Pancreas (tissue), 10 donors: Measurements from ENCODE around the gene BACE2. TPM values are rescaled to one million over a fixed set of nuclear protein-coding genes. Genes with fewer than 3 reads are reported as not detected.
"Not testable (repeated sequence)": the region's sequence is repeated elsewhere in the genome, so short reads cannot be mapped to it uniquely, and the experiment has no call there.

Experiments used
- ATAC-seq, 4 donors: fragments of 200-7000 bp; cut with Tn5 transposase; one replicate each; pipeline versions ENCODE4 v1.8.0 to v1.9.1; 2020; ENCODE audit warnings: mild to moderate bottlenecking in 4 of 4, moderate library complexity in 4 of 4
- DNase-seq, 6 donors: peaks; one replicate each; pipeline ENCODE4 v3.0.0-alpha.2; 2020
- FAIRE-seq: peaks from 2 replicates; lab custom pipeline; 2012; peaks lifted over from hg19 to GRCh38; lab: Jason Lieb, UNC
- H3K27ac ChIP-seq, 4 donors: fragments of 200-600 bp; sonication (generic); 1 replicate in 3 of 4; 2 replicates in 1 of 4; pipeline versions ENCODE4 v1.5.0 to v1.8.0; 2020
- H3K27me3 ChIP-seq, 4 donors: fragments of 200-600 bp; one replicate each; pipeline ENCODE4 v1.8.0; 2021
- H3K36me3 ChIP-seq, 3 donors: fragments of 200-600 bp; sonication (generic) in 1 of 3; one replicate each; pipeline versions ENCODE4 v1.5.0 to v1.8.0; 2020 to 2021
- H3K4me1 ChIP-seq, 3 donors: fragments of 200-600 bp; one replicate each; pipeline ENCODE4 v1.8.0; 2021
- H3K4me3 ChIP-seq, 4 donors: fragments of 200-600 bp; sonication (generic) in 2 of 4; one replicate each; pipeline versions ENCODE4 v1.5.0 to v1.8.0; 2020 to 2021
- H3K9me3 ChIP-seq, 4 donors: fragments of 200-600 bp; one replicate each; pipeline ENCODE4 v1.8.0; 2021
- WGBS, 2 donors: extraction: QIAGEN DNeasy Blood & Tissue Kit; methylation state at CpG; one replicate each; pipeline ENCODE4 v1.1.7; 2013; 5-methylcytosine and 5-hydroxymethylcytosine counted together
- intact Hi-C, 3 donors: fragments of 100-400 bp; cut with DNase I; formaldehyde crosslinking; loops; one replicate each; pipeline versions ENCODE4 v1.11.1 to v1.14.2; 2022
- polyA plus RNA-seq, 2 donors: library from polyadenylated mRNA; stranded (reverse); fragments of 200-250 nt; gene quantifications; one replicate each; pipeline ENCODE4 v1.2.3, GENCODE V29; 2013
- total RNA-seq, 6 donors: library from RNA; stranded (reverse); fragmentation: NEBNext Ultra II Directional in 4 of 6; extraction: Animal tissue kit (Norgen Biotek cat#: 25700) in 4 of 6; gene quantifications; one replicate each; pipeline versions ENCODE4 v1.2.1 to v1.2.4, GENCODE V29; 2021 to 2023
- TF ChIP-seq, protein P1 (sequence below), 4 donors: fragments of 200-600 bp; sonication (generic) in 3 of 4; IDR thresholded peaks; one replicate each; pipeline versions ENCODE4 v1.5.0 to v1.8.0; 2021; ENCODE audit warnings: antibody characterized with exemption in 4 of 4
- donor health status: healthy with polysubstance abuse.
- donor health status: DM: no; HTN: no; CAD: no; lungs with moderate emphysema.
- donor health status: DM: no; HTN: no; CAD: no.
- donor health status: control.
- donor health status: control.
- donor health status: Bipolar disorder and iron deficiency.
- donor health status: DM: yes; HTN: yes; CAD: no.
- donor health status: DM: no; HTN: no; CAD: no.
- donor health status: DM: no; HTN: no; CAD: no.
- donor health status: DM: yes; HTN: yes; CAD: no.

The BACE2 gene
- total and polyA plus RNA-seq, 8 donors, result 14.4 to 85.6 (median 42.9) TPM

DNA sequence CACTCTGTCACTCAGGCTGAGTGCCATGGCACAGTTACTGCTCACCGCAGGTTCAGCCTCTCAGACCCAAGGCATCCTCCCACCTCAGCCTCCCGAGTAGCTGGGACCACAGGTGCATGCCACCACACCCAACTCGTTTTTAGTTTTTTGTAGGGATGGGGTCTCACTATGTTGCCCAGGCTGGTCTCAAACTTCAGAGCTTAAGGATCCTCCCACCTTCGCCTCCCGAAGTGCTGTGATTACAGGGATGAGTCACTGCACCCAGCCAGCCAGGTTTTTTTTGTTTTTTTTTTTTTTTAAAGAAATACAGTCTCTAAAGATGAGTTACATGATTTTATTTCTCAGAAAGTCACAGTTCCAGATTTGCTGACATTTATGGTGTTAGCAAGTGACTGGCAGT lies 29.0 kb downstream of the BACE2 start:
- no peak for FAIRE-seq
- intact Hi-C loops, result no loop called here
- WGBS, 2 donors, result 66 to 69% methylated on average over 5 of the region's 5 CpGs
- TF ChIP-seq, protein P1, sequence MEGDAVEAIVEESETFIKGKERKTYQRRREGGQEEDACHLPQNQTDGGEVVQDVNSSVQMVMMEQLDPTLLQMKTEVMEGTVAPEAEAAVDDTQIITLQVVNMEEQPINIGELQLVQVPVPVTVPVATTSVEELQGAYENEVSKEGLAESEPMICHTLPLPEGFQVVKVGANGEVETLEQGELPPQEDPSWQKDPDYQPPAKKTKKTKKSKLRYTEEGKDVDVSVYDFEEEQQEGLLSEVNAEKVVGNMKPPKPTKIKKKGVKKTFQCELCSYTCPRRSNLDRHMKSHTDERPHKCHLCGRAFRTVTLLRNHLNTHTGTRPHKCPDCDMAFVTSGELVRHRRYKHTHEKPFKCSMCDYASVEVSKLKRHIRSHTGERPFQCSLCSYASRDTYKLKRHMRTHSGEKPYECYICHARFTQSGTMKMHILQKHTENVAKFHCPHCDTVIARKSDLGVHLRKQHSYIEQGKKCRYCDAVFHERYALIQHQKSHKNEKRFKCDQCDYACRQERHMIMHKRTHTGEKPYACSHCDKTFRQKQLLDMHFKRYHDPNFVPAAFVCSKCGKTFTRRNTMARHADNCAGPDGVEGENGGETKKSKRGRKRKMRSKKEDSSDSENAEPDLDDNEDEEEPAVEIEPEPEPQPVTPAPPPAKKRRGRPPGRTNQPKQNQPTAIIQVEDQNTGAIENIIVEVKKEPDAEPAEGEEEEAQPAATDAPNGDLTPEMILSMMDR (IDR thresholded peaks at IDR 0.05), result no peak
- Histone ChIP-seq H3K9me3 (no peaks in the 10 kb centered on the region), H3K27me3 (no peaks in the 10 kb centered on the region), H3K4me3 (no peak overlapping the region), H3K36me3 (no peaks in the 10 kb centered on the region), H3K4me1 (peaks cover 0 to 7% (median 7%) of the 10 kb centered on the region in 3 donors), H3K27ac (peak overlapping the region in 1 of 4 donors; percentile 52)
- DNase-seq, result no peak
- ATAC-seq, result peak in 3 of 4 donors; percentile 47 to 72 (median 50)

DNA sequence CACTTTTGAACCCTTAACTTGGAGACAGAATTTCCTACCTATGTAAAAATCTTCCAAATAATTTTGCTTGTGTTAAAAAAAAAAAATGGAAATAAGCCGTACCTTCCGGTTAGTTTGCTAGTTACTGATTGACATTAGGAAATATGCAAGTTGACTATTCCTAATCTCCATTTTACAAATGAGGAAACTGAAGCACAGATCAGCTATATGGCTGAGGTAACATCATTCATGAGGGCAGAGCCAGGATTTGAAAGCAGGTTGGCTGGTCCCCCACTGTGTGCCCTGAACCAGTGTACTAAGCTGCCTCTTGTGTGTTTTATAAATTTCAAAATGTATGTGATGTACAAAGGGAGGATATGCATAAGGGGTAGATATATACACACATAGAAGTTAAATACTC lies 29.6 kb downstream of the BACE2 start:
- H3K4me1 ChIP-seq, result peaks cover 0 to 7% (median 7%) of the 10 kb centered on the region in 3 donors
- WGBS, 2 donors, result 57 to 61% methylated on average over 2 of the region's 2 CpGs
- H3K9me3 ChIP-seq, result no peaks in the 10 kb centered on the region
- TF ChIP-seq, protein P1 (IDR thresholded peaks at IDR 0.05), result no peak
- DNase-seq, result no peak
- H3K27ac ChIP-seq, result peak overlapping the region in 3 of 4 donors; percentile 16 to 52 (median 44)
- ATAC-seq, result peak in 3 of 4 donors; percentile 58 to 64 (median 61)
- H3K27me3 ChIP-seq, result no peaks in the 10 kb centered on the region
- intact Hi-C loops, result no loop called here
- H3K4me3 ChIP-seq, result no peak overlapping the region
- no peak for FAIRE-seq
- H3K36me3 ChIP-seq, result no peaks in the 10 kb centered on the region

DNA sequence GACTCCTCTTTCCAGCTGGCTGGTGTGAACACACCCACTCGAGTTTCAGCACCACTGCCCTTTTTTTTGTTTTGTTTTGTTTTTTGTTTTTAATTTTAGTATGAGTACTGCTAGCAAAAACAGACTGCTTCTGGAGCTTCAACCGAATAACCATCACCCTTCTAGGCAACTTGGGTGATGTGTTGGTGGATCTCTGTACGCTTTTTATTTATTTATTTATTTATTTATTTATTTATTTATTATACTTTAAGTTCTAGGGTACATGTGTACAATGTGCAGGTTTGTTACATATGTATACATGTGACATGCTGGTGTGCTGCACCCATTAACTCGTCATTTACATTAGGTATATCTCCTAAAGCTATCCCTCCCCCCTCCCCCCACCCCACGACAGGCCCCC lies 30.7 kb downstream of the BACE2 start:
- ATAC-seq, H3K27ac ChIP-seq, H3K4me1 ChIP-seq, intact Hi-C loops, H3K36me3 ChIP-seq, H3K27me3 ChIP-seq, H3K4me3 ChIP-seq, DNase-seq, FAIRE-seq, H3K9me3 ChIP-seq: not testable (repeated sequence)
- 81 to 87% methylated on average over 5 of the region's 5 CpGs for WGBS, 2 donors

- 90 to 93% methylated on average over 9 to 10 of the region's 10 CpGs for WGBS, 2 donors
- no peak overlapping the region for H3K27ac ChIP-seq
- intact Hi-C loops, result no loop called here
- H3K27me3 ChIP-seq, result no peaks in the 10 kb centered on the region
- FAIRE-seq (no peak), ATAC-seq (no peak), DNase-seq (no peak)
- H3K4me3 ChIP-seq, result no peak overlapping the region
- H3K9me3 ChIP-seq, result no peaks in the 10 kb centered on the region
- peaks cover 0 to 7% (median 7%) of the 10 kb centered on the region in 3 donors for H3K4me1 ChIP-seq
- H3K36me3 ChIP-seq, result no peaks in the 10 kb centered on the region
- TF ChIP-seq, protein P1 (IDR thresholded peaks at IDR 0.05), result no peak
Measured at GRCh38 chr21:41199123-41199522, 31.2 kb downstream of the BACE2 start.

- no peak for ATAC-seq
- no peak overlapping the region for H3K27ac ChIP-seq
- peaks cover 0 to 7% (median 7%) of the 10 kb centered on the region in 3 donors for H3K4me1 ChIP-seq
- no peaks in the 10 kb centered on the region for H3K36me3 ChIP-seq
- intact Hi-C loops, result no loop called here
- H3K4me3 ChIP-seq, result no peak overlapping the region
- no peak for DNase-seq
- H3K9me3 ChIP-seq, result no peaks in the 10 kb centered on the region
- no peak for FAIRE-seq
- WGBS, 2 donors, result 92 to 95% methylated on average over 10 of the region's 10 CpGs
- TF ChIP-seq, protein P1 (IDR thresholded peaks at IDR 0.05), result no peak
- H3K27me3 ChIP-seq, result no peaks in the 10 kb centered on the region
Measured at GRCh38 chr21:41199588-41199987, 31.6 kb downstream of the BACE2 start.
